Neural cell (in vitro differentiated cells): ENCODE measurements around the gene COL18A1. TPM values are rescaled to one million over a fixed set of nuclear protein-coding genes. Genes with fewer than 3 reads are reported as not detected.

ENCODE experiments used
- H2AFZ ChIP-seq: fragments of 200-600, 300-800 bp; sonication (generic), shearing (Covaris generic); 2 replicates; pipeline ENCODE4 v1.6.0; 2014; ENCODE audit warnings: low read depth, mild to moderate bottlenecking, antibody characterized with exemption, low read length, moderate library complexity
- H3F3A ChIP-seq: fragments of 200-600 bp; shearing (Covaris generic); 2 replicates; pipeline ENCODE4 v1.6.1; 2016; ENCODE audit warnings: mild to moderate bottlenecking, moderate library complexity, mixed read lengths, antibody characterized with exemption, low read length; ENCODE audit not compliant: insufficient read depth, poor library complexity, severe bottlenecking
- H3K27ac ChIP-seq: fragments of 200-600, 300-800 bp; sonication (generic), shearing (Covaris generic); 2 replicates; pipeline ENCODE4 v1.5.1; 2014; ENCODE audit warnings: mild to moderate bottlenecking, low read length, moderate library complexity
- H3K27me3 ChIP-seq: fragments of 300-800, 200-600 bp; sonication (generic), shearing (Covaris generic); 2 replicates; pipeline ENCODE4 v1.6.0; 2014; ENCODE audit warnings: mild to moderate bottlenecking, low read depth, low read length, moderate library complexity; ENCODE audit not compliant: insufficient read depth
- H3K36me3 ChIP-seq: fragments of 300-800, 200-600 bp; sonication (generic), shearing (Covaris generic); 2 replicates; pipeline ENCODE4 v1.5.1; 2014; ENCODE audit warnings: mild to moderate bottlenecking, antibody characterized with exemption, low read length, moderate library complexity; ENCODE audit not compliant: insufficient read depth
- H3K4me2 ChIP-seq: fragments of 300-800, 200-600 bp; sonication (generic), shearing (Covaris generic); 2 replicates; pipeline ENCODE4 v1.6.0; 2014; ENCODE audit warnings: mild to moderate bottlenecking, low read length
- H3K4me3 ChIP-seq: fragments of 300-800, 200-600 bp; sonication (generic), shearing (Covaris generic); 2 replicates; pipeline ENCODE4 v1.5.1; 2014; ENCODE audit warnings: mild to moderate bottlenecking, low read length, moderate library complexity
- H3K79me2 ChIP-seq: fragments of 200-600 bp; shearing (Covaris generic); replicated peaks from 2 replicates; pipeline ENCODE4 v1.6.0; 2014; ENCODE audit warnings: mild to moderate bottlenecking, low read length, moderate library complexity; ENCODE audit not compliant: insufficient read depth
- H3K9ac ChIP-seq: fragments of 300-800, 200-600 bp; sonication (generic), shearing (Covaris generic); 2 replicates; pipeline ENCODE4 v1.6.1; 2016; ENCODE audit warnings: mild to moderate bottlenecking, low read length, mixed read lengths
- H3K9me2 ChIP-seq: fragments of 200-600 bp; shearing (Covaris generic); 2 replicates; pipeline ENCODE4 v1.6.1; 2016; ENCODE audit warnings: mild to moderate bottlenecking, low read length, mixed read lengths; ENCODE audit not compliant: insufficient read depth
- H3K9me3 ChIP-seq: fragments of 200-600, 300-800 bp; sonication (generic), shearing (Covaris generic); 2 replicates; pipeline ENCODE4 v1.6.1; 2016; ENCODE audit warnings: mild to moderate bottlenecking, mixed run types, low read length, moderate library complexity, mixed read lengths
- H4K20me1 ChIP-seq: fragments of 200-600 bp; shearing (Covaris generic); 2 replicates; pipeline ENCODE4 v1.6.1; 2016; ENCODE audit warnings: mild to moderate bottlenecking, mixed run types; ENCODE audit not compliant: insufficient read depth
- CTCF ChIP-seq: fragments of 450-650 bp; IDR thresholded peaks from 2 replicates; pipeline ENCODE4 v1.5.1; 2014; ENCODE audit warnings: antibody characterized with exemption, mild to moderate bottlenecking, moderate library complexity; ENCODE audit not compliant: poor library complexity, severe bottlenecking
- EP300 ChIP-seq: fragments of 450-650 bp; conservative IDR thresholded peaks from 2 replicates; pipeline ENCODE4 v1.6.1; 2014; ENCODE audit warnings: antibody characterized with exemption, mild to moderate bottlenecking, moderate library complexity; ENCODE audit not compliant: poor library complexity, severe bottlenecking
- EZH2 ChIP-seq: fragments of 200-600, 300-800 bp; shearing (Covaris generic), sonication (generic); IDR thresholded peaks from 2 replicates; pipeline ENCODE4 v1.6.1; 2014; ENCODE audit warnings: antibody characterized with exemption, low read length, borderline replicate concordance, mild to moderate bottlenecking; ENCODE audit not compliant: insufficient read depth, poor library complexity, severe bottlenecking
- MXI1 ChIP-seq: fragments of 450-650 bp; conservative IDR thresholded peaks from 2 replicates; pipeline ENCODE4 v1.6.1; 2014; ENCODE audit warnings: antibody characterized with exemption, mild to moderate bottlenecking; ENCODE audit not compliant: poor library complexity, severe bottlenecking
- POLR2AphosphoS5 ChIP-seq: IDR thresholded peaks from 2 replicates; pipeline ENCODE4 v1.6.1; 2012
- RAD21 ChIP-seq: fragments of 450-650 bp; conservative IDR thresholded peaks from 2 replicates; pipeline ENCODE4 v1.6.1; 2014; ENCODE audit warnings: antibody characterized with exemption, mild to moderate bottlenecking, moderate library complexity
- SMC3 ChIP-seq: fragments of 450-650 bp; conservative IDR thresholded peaks from 2 replicates; pipeline ENCODE4 v1.6.1; 2014; ENCODE audit warnings: antibody characterized with exemption, mild to moderate bottlenecking, moderate library complexity; ENCODE audit not compliant: poor library complexity
- TAF1 ChIP-seq: IDR thresholded peaks from 2 replicates; pipeline ENCODE4 v1.6.1; 2012; ENCODE audit warnings: low read depth
- polyA plus RNA-seq: library from polyadenylated mRNA; depleted of rRNA; stranded (reverse); fragments of >200 nt; gene quantifications from 2 replicates; pipeline ENCODE4 v1.2.3, GENCODE V29; 2014

COL18A1 gene
- polyA plus RNA-seq, 1 donor from 2014 or later = 2.5 TPM

- Histone ChIP-seq H3K9me2 (no peaks in the 10 kb centered on the region), H3K79me2 (no peaks in the 10 kb centered on the region), H4K20me1 (no peaks in the 10 kb centered on the region), H3K27me3 (no peaks in the 10 kb centered on the region), H3F3A (no peaks in the 10 kb centered on the region), H3K9ac (no peak overlapping the region), H3K9me3 (no peaks in the 10 kb centered on the region), H3K4me3 (no peak overlapping the region), H2AFZ (no peak overlapping the region), H3K36me3 (no peaks in the 10 kb centered on the region), H3K4me2 (no peak overlapping the region), H3K27ac (no peak overlapping the region)
- TF ChIP-seq CTCF = no peak
- TF ChIP-seq EP300 = no peak
Observed at GRCh38 chr21:45421846-45422775, 17.1 kb downstream of the COL18A1 start.

- Histone ChIP-seq H3K9ac (no peak overlapping the region), H3K27me3 (no peaks in the 10 kb centered on the region), H2AFZ (no peak overlapping the region), H4K20me1 (no peaks in the 10 kb centered on the region), H3K27ac (no peak overlapping the region), H3F3A (no peaks in the 10 kb centered on the region), H3K4me2 (no peak overlapping the region), H3K79me2 (no peaks in the 10 kb centered on the region), H3K9me3 (no peaks in the 10 kb centered on the region), H3K36me3 (no peaks in the 10 kb centered on the region), H3K4me3 (no peak overlapping the region), H3K9me2 (no peaks in the 10 kb centered on the region)
- no peak for TF ChIP-seq EZH2
- no peak for TF ChIP-seq MXI1
- TF ChIP-seq POLR2AphosphoS5 = no peak
- TF ChIP-seq SMC3 = no peak
- TF ChIP-seq CTCF = no peak
- no peak for TF ChIP-seq TAF1
- TF ChIP-seq RAD21 = no peak
- TF ChIP-seq EP300 = no peak
Observed at GRCh38 chr21:45423201-45423955, 18.4 kb downstream of the COL18A1 start.
